Hindlimb muscle (tissue), 1 donor: ENCODE data around the gene FBXL20. TPM values are rescaled to one million over a fixed set of nuclear protein-coding genes. Genes with fewer than 3 reads are reported as not detected.

Experiments
- DNase-seq: peaks from one replicate; pipeline ENCODE4 v3.0.0-alpha.2; 2013
- polyA plus RNA-seq: library from polyadenylated mRNA; unstranded; fragments of 120-200 nt; gene quantifications from one replicate; pipeline ENCODE4 v1.2.1, GENCODE V29; 2013; ENCODE audit not compliant: insufficient read length

Gene FBXL20
- polyA plus RNA-seq, 1 donor, result 7.5 TPM

GRCh38 chr17:39244600-39245570 lies 156.5 kb downstream of the FBXL20 start:
- DNase-seq, result peak; percentile 84

- DNase-seq, result no peak
Observed at GRCh38 chr17:39244016-39244599, 157.3 kb downstream of the FBXL20 start.

- DNase-seq, result no peak
Observed at GRCh38 chr17:39243155-39243554, 158.3 kb downstream of the FBXL20 start.

GRCh38 chr17:39240631-39241030 lies 160.8 kb downstream of the FBXL20 start:
- DNase-seq, result no peak

- no peak for DNase-seq
Observed at GRCh38 chr17:39239640-39240314, 161.6 kb downstream of the FBXL20 start.

- no peak for DNase-seq
Observed at GRCh38 chr17:39238311-39238972, 163.0 kb downstream of the FBXL20 start.

GRCh38 chr17:39237586-39237985 lies 163.8 kb downstream of the FBXL20 start:
- DNase-seq, result no peak

- no peak for DNase-seq
Observed at GRCh38 chr17:39236981-39237441, 164.4 kb downstream of the FBXL20 start.

GRCh38 chr17:39236450-39236927 lies 164.9 kb downstream of the FBXL20 start:
- no peak for DNase-seq

GRCh38 chr17:39235555-39236449 lies 165.6 kb downstream of the FBXL20 start:
- no peak for DNase-seq

- no peak for DNase-seq
Observed at GRCh38 chr17:39231591-39232551, 169.6 kb downstream of the FBXL20 start.

GRCh38 chr17:39231091-39231561 lies 170.3 kb downstream of the FBXL20 start:
- no peak for DNase-seq

- no peak for DNase-seq
Observed at GRCh38 chr17:39230361-39230760, 171.1 kb downstream of the FBXL20 start.

- DNase-seq, result no peak
Observed at GRCh38 chr17:39229274-39229913, 172.0 kb downstream of the FBXL20 start.

- DNase-seq, result no peak
Observed at GRCh38 chr17:39227364-39227919, 174.0 kb downstream of the FBXL20 start.

- peak; percentile 65 for DNase-seq
Observed at GRCh38 chr17:39225959-39226683, 175.3 kb downstream of the FBXL20 start.

GRCh38 chr17:39225308-39225958 lies 176.0 kb downstream of the FBXL20 start, which contains the start of gene STAC2:
Gene STAC2 (minus strand): TSS chr17:39225945. CDS start chr17:39225502, 443 bp downstream.
- DNase-seq, result no peak
